PC-3 (cell line): ENCODE results near the gene ZNF345. TPM values are rescaled to one million over a fixed set of nuclear protein-coding genes. Genes with fewer than 3 reads are reported as not detected.

Experiments used
- ATAC-seq: fragments of 200-7000 bp; cut with Tn5 transposase; 2 replicates; pipeline ENCODE4 v1.9.1; 2020; ENCODE audit warnings: mild to moderate bottlenecking, moderate library complexity
- BruUV-seq: library from RNA; stranded (reverse); fragments of 400-500 nt; replicated peaks from 2 replicates; lab custom pipeline; 2021; lab: Mats Ljungman, UMichigan
- CTCF ChIA-PET: fragments of 300-600 bp; sonication (Branson Sonifier 250); formaldehyde crosslinking; loops from one replicate; lab custom pipeline; 2022; ENCODE audit warnings: antibody characterized with exemption; lab: Charles Lee
- POLR2A ChIA-PET: fragments of 300-600 bp; sonication (Branson Sonifier 250); formaldehyde crosslinking; loops from one replicate; lab custom pipeline; 2022; ENCODE audit warnings: antibody characterized with exemption; ENCODE audit not compliant: unreplicated experiment; lab: Charles Lee
- DNase-seq: peaks from one replicate; pipeline ENCODE4 v3.0.0-alpha.2; 2015
- H2AFZ ChIP-seq: fragments of 300-600 bp; sonication (generic); 2 replicates; pipeline ENCODE4 v1.6.0; 2016; ENCODE audit warnings: antibody characterized with exemption, low read length
- H3F3A ChIP-seq: fragments of 300-600 bp; sonication (generic); one replicate; pipeline ENCODE4 v1.6.0; 2017; ENCODE audit warnings: antibody characterized with exemption, low read length, control low read depth, mild to moderate bottlenecking; ENCODE audit not compliant: unreplicated experiment
- H3K27ac ChIP-seq: fragments of 300-600 bp; sonication (generic); 2 replicates; pipeline ENCODE4 v1.5.1; 2016; ENCODE audit warnings: mild to moderate bottlenecking, low read length
- H3K27me3 ChIP-seq: fragments of 300-600 bp; sonication (generic); 2 replicates; pipeline ENCODE4 v1.6.1; 2016; ENCODE audit warnings: low read length, mixed read lengths
- H3K36me3 ChIP-seq: fragments of 300-600 bp; sonication (generic); 2 replicates; pipeline ENCODE4 v1.6.1; 2016; ENCODE audit warnings: low read depth, mixed run types, low read length, mixed read lengths
- H3K4me1 ChIP-seq: fragments of 300-600 bp; sonication (generic); 2 replicates; pipeline ENCODE4 v1.5.1; 2016; ENCODE audit warnings: low read length; ENCODE audit not compliant: insufficient read depth
- H3K4me2 ChIP-seq: fragments of 300-600 bp; sonication (generic); 2 replicates; pipeline ENCODE4 v1.6.0; 2016; ENCODE audit warnings: low read length
- H3K4me3 ChIP-seq: fragments of 300-600 bp; sonication (generic); 2 replicates; pipeline ENCODE4 v1.5.1; 2016; ENCODE audit warnings: mild to moderate bottlenecking, low read length, mixed read lengths
- H3K79me2 ChIP-seq: fragments of 300-600 bp; sonication (generic); 2 replicates; pipeline ENCODE4 v1.6.1; 2017; ENCODE audit warnings: low read length, mixed read lengths
- H3K9ac ChIP-seq: fragments of 300-600 bp; sonication (generic); 2 replicates; pipeline ENCODE4 v1.6.0; 2016; ENCODE audit warnings: mild to moderate bottlenecking, low read length
- H3K9me2 ChIP-seq: fragments of 300-600 bp; sonication (generic); replicated peaks from 2 replicates; pipeline ENCODE4 v1.6.1; 2016; ENCODE audit warnings: mixed run types, low read length, mixed read lengths
- H3K9me3 ChIP-seq: fragments of 300-600 bp; sonication (generic); 2 replicates; pipeline ENCODE4 v1.6.1; 2016; ENCODE audit warnings: low read length, mixed read lengths
- H4K20me1 ChIP-seq: fragments of 300-600 bp; sonication (generic); 2 replicates; pipeline ENCODE4 v1.6.1; 2016; ENCODE audit warnings: low read length, mixed read lengths
- CTCF ChIP-seq: fragments of 300-600 bp; sonication (generic); conservative IDR thresholded peaks from 2 replicates; pipeline ENCODE4 v1.5.1; 2017; ENCODE audit warnings: antibody characterized with exemption, low read depth, mild to moderate bottlenecking, low read length
- EZH2 ChIP-seq: fragments of 300-600 bp; sonication (generic); IDR thresholded peaks from one replicate; pipeline ENCODE4 v1.6.1; 2017; ENCODE audit warnings: antibody characterized with exemption, mild to moderate bottlenecking, low read length; ENCODE audit not compliant: unreplicated experiment
- EZH2phosphoT487 ChIP-seq: fragments of 300-600 bp; sonication (generic); IDR thresholded peaks from 2 replicates; pipeline ENCODE4 v1.6.1; 2018; ENCODE audit warnings: mild to moderate bottlenecking, antibody characterized with exemption, low read length, borderline replicate concordance
- intact Hi-C: fragments of 100-400 bp; cut with micrococcal nuclease; formaldehyde crosslinking; loops from 2 replicates; pipeline ENCODE4 v1.9.0; 2023
- total RNA-seq: library from RNA; depleted of rRNA; stranded (reverse); fragments of >200 nt; gene quantifications from 2 replicates; pipeline ENCODE4 v1.2.3, GENCODE V29; 2014

ZNF345 gene
- total RNA-seq, 1 experiment from 2014 or later, result 0.66 TPM

- no peaks in the 10 kb centered on the region for H3K79me2 ChIP-seq
- peaks cover 14% of the 10 kb centered on the region; the same call in 1 of the 2 replicates for H3K9me3 ChIP-seq
- POLR2A ChIA-PET, result no interaction called here
- H3K27me3 ChIP-seq, result no peaks in the 10 kb centered on the region
- H3F3A ChIP-seq, result no peaks in the 10 kb centered on the region
- intact Hi-C loops, result no loop called here
- no peak overlapping the region for H2AFZ ChIP-seq
- H3K9me2 ChIP-seq, result no peaks in the 10 kb centered on the region
- H4K20me1 ChIP-seq, result no peaks in the 10 kb centered on the region
- H3K27ac ChIP-seq, result no peak overlapping the region
- no TSS peak for BruUV-seq
- no peak for DNase-seq
- no peak for TF ChIP-seq CTCF
- TF ChIP-seq EZH2, result no peak
- no peak for ATAC-seq
- H3K4me3 ChIP-seq, result no peak overlapping the region
- CTCF ChIA-PET, result no interaction called here
- H3K4me1 ChIP-seq, result no peaks in the 10 kb centered on the region
- no peaks in the 10 kb centered on the region for H3K36me3 ChIP-seq
- H3K9ac ChIP-seq, result no peak overlapping the region
- no peak overlapping the region for H3K4me2 ChIP-seq
Observed at GRCh38 chr19:36807029-36807428, 43.6 kb upstream of the ZNF345 start.

- H3K36me3 ChIP-seq, result no peaks in the 10 kb centered on the region; the same call in 1 of the 2 replicates
Observed at GRCh38 chr19:36819130-36819630, 31.5 kb upstream of the ZNF345 start.

GRCh38 chr19:36821758-36822157 lies 28.9 kb upstream of the ZNF345 start:
- TF ChIP-seq EZH2phosphoT487 (no peak), CTCF (no peak), EZH2 (no peak)
- Histone ChIP-seq H3K9me3 (peaks cover 20% of the 10 kb centered on the region; the same call in 1 of the 2 replicates), H3K4me3 (no peak overlapping the region), H3K79me2 (no peaks in the 10 kb centered on the region), H3K27ac (no peak overlapping the region), H3K4me2 (no peak overlapping the region), H2AFZ (no peak overlapping the region), H3K27me3 (no peaks in the 10 kb centered on the region), H3K9ac (no peak overlapping the region), H3F3A (no peaks in the 10 kb centered on the region), H3K4me1 (no peaks in the 10 kb centered on the region), H4K20me1 (no peaks in the 10 kb centered on the region), H3K36me3 (no peaks in the 10 kb centered on the region; the same call in 1 of the 2 replicates), H3K9me2 (no peaks in the 10 kb centered on the region)
- no TSS peak for BruUV-seq
- ChIA-PET POLR2A (no interaction called here), CTCF (no interaction called here)
- ATAC-seq, result no peak
- intact Hi-C loops, result no loop called here
- DNase-seq, result no peak

More at GRCh38 chr19:36819130-36819630, 31.5 kb upstream of the ZNF345 start:
- Histone ChIP-seq H3K27me3 (no peaks in the 10 kb centered on the region), H3K4me3 (no peak overlapping the region), H3K9ac (no peak overlapping the region), H3K9me2 (no peaks in the 10 kb centered on the region), H3K4me1 (no peaks in the 10 kb centered on the region), H3K9me3 (peaks cover 20% of the 10 kb centered on the region; the same call in 1 of the 2 replicates), H3F3A (no peaks in the 10 kb centered on the region), H3K79me2 (no peaks in the 10 kb centered on the region), H3K27ac (no peak overlapping the region), H3K4me2 (no peak overlapping the region), H4K20me1 (no peaks in the 10 kb centered on the region), H2AFZ (no peak overlapping the region)
- ChIA-PET CTCF (no interaction called here), POLR2A (no interaction called here)
- intact Hi-C loops, result no loop called here
- no TSS peak for BruUV-seq
- TF ChIP-seq EZH2phosphoT487 (no peak), EZH2 (no peak), CTCF (no peak)
- ATAC-seq (no peak), DNase-seq (no peak)
